Muscle layer of duodenum (tissue), 2 donors: ENCODE measurements around the gene FBLN1.
"Not testable (repeated sequence)": the region's sequence is repeated elsewhere in the genome, so short reads cannot be mapped to it uniquely, and the experiment has no call there.

Source experiments
- H3K27ac ChIP-seq: one replicate; pipeline ENCODE4 v1.7.0; 2013; ENCODE audit warnings: mild to moderate bottlenecking, low read length
- H3K27me3 ChIP-seq: one replicate; pipeline ENCODE4 v1.7.0; 2013; ENCODE audit warnings: low read depth, mild to moderate bottlenecking, control low read depth, low read length
- H3K36me3 ChIP-seq, 2 donors: one replicate each; pipeline ENCODE4 v1.7.0; 2013; ENCODE audit warnings: low read length in 2 of 2, control low read depth in 1 of 2, mild to moderate bottlenecking in 1 of 2; ENCODE audit not compliant: insufficient read depth in 2 of 2, control insufficient read depth in 1 of 2
- H3K4me1 ChIP-seq, 2 donors: one replicate each; pipeline ENCODE4 v1.7.0; 2013; ENCODE audit warnings: low read length in 2 of 2, mild to moderate bottlenecking in 2 of 2, control low read depth in 1 of 2, moderate library complexity in 1 of 2; ENCODE audit not compliant: insufficient read depth in 2 of 2, control insufficient read depth in 1 of 2
- H3K4me3 ChIP-seq, 2 donors: one replicate each; pipeline ENCODE4 v1.7.0; 2013; ENCODE audit warnings: low read length in 2 of 2, low read depth in 1 of 2, mild to moderate bottlenecking in 1 of 2
- H3K9me3 ChIP-seq, 2 donors: one replicate each; pipeline ENCODE4 v1.7.0; 2013; ENCODE audit warnings: low read length in 2 of 2, control low read depth in 1 of 2, mild to moderate bottlenecking in 1 of 2; ENCODE audit not compliant: control insufficient read depth in 1 of 2
- donor health status: healthy.

The FBLN1 gene

DNA sequence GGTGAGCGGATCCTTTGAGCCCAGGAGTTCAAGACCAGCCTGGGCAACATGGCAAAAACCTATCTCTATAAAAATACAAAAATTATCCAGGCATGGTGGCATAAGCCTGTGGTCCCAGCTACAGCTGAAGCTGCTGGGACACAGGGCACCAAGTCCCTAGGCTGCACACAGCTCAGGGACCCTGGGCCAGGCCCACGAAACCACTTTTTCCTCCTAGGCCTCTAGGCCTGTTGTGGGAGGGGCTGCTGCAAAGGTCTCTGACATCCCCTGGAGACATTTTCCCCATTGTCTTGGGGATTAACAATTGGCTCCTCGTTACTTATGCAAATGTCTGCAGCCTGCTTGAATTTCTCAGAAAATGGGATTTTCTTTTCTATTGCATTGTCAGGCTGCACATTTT lies 39.0 kb upstream of the FBLN1 start:
- H3K36me3 ChIP-seq, H3K27me3 ChIP-seq, H3K4me3 ChIP-seq, H3K4me1 ChIP-seq, H3K9me3 ChIP-seq, H3K27ac ChIP-seq: not testable (repeated sequence)

- no peaks in the 10 kb centered on the region for H3K9me3 ChIP-seq
- no peak overlapping the region for H3K27ac ChIP-seq
- H3K36me3 ChIP-seq = no peaks in the 10 kb centered on the region
- no peak overlapping the region for H3K4me3 ChIP-seq
- H3K27me3 ChIP-seq = no peaks in the 10 kb centered on the region
- H3K4me1 ChIP-seq = no peaks in the 10 kb centered on the region
Observed at GRCh38 chr22:45465633-45466032, 37.0 kb upstream of the FBLN1 start.

- no peaks in the 10 kb centered on the region for H3K4me1 ChIP-seq
- H3K9me3 ChIP-seq = no peaks in the 10 kb centered on the region
- H3K27me3 ChIP-seq = no peaks in the 10 kb centered on the region
- H3K4me3 ChIP-seq = no peak overlapping the region
- H3K27ac ChIP-seq = no peak overlapping the region
- no peaks in the 10 kb centered on the region for H3K36me3 ChIP-seq
Observed at GRCh38 chr22:45468872-45469271, 33.8 kb upstream of the FBLN1 start.

- no peak overlapping the region for H3K4me3 ChIP-seq
- H3K4me1 ChIP-seq = no peaks in the 10 kb centered on the region
Observed at GRCh38 chr22:45469281-45470073, 33.2 kb upstream of the FBLN1 start.

DNA sequence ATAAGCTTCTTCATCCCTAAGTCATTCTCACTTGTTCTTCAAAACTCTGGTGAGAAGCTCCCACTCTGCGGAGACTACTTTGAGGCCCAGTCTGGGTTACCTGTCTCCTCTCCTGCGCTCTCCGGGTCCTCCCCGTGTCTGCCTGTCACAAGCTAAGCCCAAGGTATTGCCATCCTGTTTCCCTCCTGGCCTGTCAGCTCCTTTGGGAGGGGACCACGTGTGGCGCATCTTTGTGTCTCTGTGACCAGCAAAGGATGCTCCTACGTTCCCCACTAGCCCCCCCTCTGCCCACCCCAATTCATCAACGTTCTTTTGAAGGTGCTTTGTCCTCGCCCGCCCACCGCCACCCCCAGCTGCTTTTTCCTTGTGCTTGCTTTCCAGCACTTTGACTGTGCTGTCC lies 31.8 kb upstream of the FBLN1 start:
- Histone ChIP-seq H3K9me3 (no peaks in the 10 kb centered on the region), H3K4me3 (no peak overlapping the region), H3K27ac (no peak overlapping the region), H3K27me3 (no peaks in the 10 kb centered on the region), H3K4me1 (no peaks in the 10 kb centered on the region), H3K36me3 (no peaks in the 10 kb centered on the region)

More at GRCh38 chr22:45469281-45470073, 33.2 kb upstream of the FBLN1 start:
- no peak overlapping the region for H3K27ac ChIP-seq
- no peaks in the 10 kb centered on the region for H3K27me3 ChIP-seq
- H3K36me3 ChIP-seq = no peaks in the 10 kb centered on the region
- no peaks in the 10 kb centered on the region for H3K9me3 ChIP-seq

DNA sequence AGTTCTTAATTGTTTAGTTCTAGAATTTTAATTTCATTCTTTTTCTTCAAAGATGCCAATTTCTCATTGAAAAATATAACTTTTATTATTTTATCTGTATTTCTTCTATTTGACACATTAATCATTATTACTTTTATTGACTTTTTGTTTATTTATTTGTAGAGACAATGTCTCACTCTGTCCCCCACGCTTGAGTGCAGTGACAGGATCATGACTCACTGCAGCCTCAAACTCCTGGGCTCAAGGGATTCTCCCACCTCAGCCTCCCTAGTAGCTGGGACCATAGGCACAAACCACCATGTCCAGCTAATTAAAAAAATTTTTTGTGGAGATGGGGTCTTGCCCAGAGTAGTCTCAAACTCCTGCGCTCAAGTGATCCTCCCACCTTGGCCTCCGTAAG lies 30.3 kb upstream of the FBLN1 start:
- Histone ChIP-seq H3K36me3 (no peaks in the 10 kb centered on the region), H3K4me3 (no peak overlapping the region), H3K9me3 (no peaks in the 10 kb centered on the region), H3K27ac (no peak overlapping the region), H3K4me1 (no peaks in the 10 kb centered on the region), H3K27me3 (no peaks in the 10 kb centered on the region)

GRCh38 chr22:45473626-45474237 lies 29.0 kb upstream of the FBLN1 start:
- H3K27me3 ChIP-seq = no peaks in the 10 kb centered on the region

DNA sequence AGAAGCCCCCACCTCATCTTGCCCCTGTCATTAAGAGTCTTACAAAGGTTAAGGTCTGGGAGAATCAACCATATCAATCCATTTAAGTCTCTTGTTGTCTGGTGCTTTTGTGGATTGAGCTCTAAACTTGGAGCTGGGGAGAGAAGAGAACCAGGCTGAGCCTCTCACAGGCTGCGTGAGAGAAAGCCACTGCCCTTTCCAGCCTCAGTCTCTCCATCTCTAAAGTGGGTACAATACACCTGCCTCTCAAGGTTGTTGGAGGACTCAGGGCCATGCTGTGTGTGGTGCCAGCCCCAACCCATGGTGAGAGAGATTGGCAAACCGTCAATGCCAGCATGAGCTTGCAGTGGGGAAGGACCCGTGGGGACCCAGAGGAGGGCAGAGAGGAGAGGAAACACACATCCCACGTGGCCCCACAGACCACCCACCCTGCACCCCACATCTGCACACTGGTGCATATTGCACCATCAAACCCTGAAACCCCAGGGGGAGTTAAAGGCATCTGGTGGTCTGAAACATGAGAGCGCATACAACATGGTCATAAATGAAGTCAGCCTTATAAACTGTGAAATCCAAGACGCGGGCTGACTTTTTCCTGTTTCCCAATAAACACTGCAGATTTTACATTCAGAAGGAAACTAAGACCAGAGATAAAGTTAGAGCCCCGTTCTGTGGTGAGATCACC lies 27.5 kb upstream of the FBLN1 start:
- Histone ChIP-seq H3K27ac (no peak overlapping the region), H3K4me1 (no peaks in the 10 kb centered on the region), H3K4me3 (no peak overlapping the region), H3K27me3 (no peaks in the 10 kb centered on the region), H3K36me3 (no peaks in the 10 kb centered on the region), H3K9me3 (no peaks in the 10 kb centered on the region)

More at GRCh38 chr22:45473626-45474237, 29.0 kb upstream of the FBLN1 start:
- Histone ChIP-seq H3K27ac (no peak overlapping the region), H3K36me3 (no peaks in the 10 kb centered on the region), H3K4me1 (no peaks in the 10 kb centered on the region), H3K4me3 (no peak overlapping the region), H3K9me3 (no peaks in the 10 kb centered on the region)

- no peaks in the 10 kb centered on the region for H3K4me1 ChIP-seq
- no peaks in the 10 kb centered on the region for H3K36me3 ChIP-seq
- H3K9me3 ChIP-seq = no peaks in the 10 kb centered on the region
- H3K27ac ChIP-seq = no peak overlapping the region
- no peak overlapping the region for H3K4me3 ChIP-seq
- H3K27me3 ChIP-seq = no peaks in the 10 kb centered on the region
Observed at GRCh38 chr22:45475851-45476514, 26.7 kb upstream of the FBLN1 start.

- Histone ChIP-seq H3K4me1 (no peaks in the 10 kb centered on the region), H3K36me3 (no peaks in the 10 kb centered on the region)
Observed at GRCh38 chr22:45476814-45477213, 25.9 kb upstream of the FBLN1 start.

DNA sequence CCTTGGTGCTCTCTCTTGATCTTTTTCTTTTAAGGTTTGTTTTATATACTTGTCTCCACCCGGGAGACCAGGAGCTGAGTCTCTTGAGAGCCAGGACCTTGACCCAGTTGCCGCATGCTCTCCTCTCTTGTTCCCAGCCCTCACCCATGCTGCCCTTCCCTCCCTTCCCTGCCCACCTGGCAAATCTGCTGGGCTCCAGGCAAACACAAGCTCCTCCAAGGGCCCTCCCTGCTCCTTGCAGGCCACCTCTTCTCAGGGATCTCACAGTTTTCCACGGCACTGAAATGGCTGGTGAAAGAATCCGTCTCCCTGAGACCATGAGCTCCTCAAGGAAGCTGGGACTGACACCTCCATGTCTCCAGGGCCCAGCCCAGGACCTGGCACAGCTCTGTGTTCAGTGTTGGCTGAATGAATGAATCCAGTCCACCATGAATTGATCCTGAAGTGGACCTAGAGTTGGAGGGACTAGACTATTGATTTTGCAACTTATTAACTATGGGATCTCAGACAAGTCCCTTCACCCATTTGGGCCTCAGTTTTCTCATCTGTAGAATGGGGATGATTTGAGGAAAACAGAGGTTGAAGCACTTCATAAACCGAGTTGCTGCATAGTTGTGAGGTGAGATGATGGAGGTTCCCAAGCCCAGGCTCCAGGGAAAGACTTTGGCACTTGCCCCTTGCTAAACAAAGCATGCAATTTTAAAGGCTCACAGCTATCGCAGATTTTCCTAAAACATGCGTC lies 25.1 kb upstream of the FBLN1 start:
- Histone ChIP-seq H3K27me3 (no peaks in the 10 kb centered on the region), H3K4me1 (no peaks in the 10 kb centered on the region), H3K36me3 (no peaks in the 10 kb centered on the region), H3K4me3 (no peak overlapping the region), H3K27ac (no peak overlapping the region), H3K9me3 (no peaks in the 10 kb centered on the region)

More at GRCh38 chr22:45476814-45477213, 25.9 kb upstream of the FBLN1 start:
- Histone ChIP-seq H3K9me3 (no peaks in the 10 kb centered on the region), H3K27me3 (no peaks in the 10 kb centered on the region), H3K27ac (no peak overlapping the region), H3K4me3 (no peak overlapping the region)
